Glutamatergic neuron (in vitro differentiated cells): ENCODE results near the gene QKI. TPM values are rescaled to one million over a fixed set of nuclear protein-coding genes. Genes with fewer than 3 reads are reported as not detected.
A peak's percentile ranks its signal among the peaks of the same experiment; 100 is the strongest.

Source experiments
- DNase-seq: peaks from one replicate; pipeline ENCODE4 v3.0.0; 2022
- H3K27ac Mint-ChIP-seq: one replicate; pipeline ENCODE4 v1.8.0; 2020; ENCODE audit warnings: mild to moderate bottlenecking, mixed read lengths, inconsistent platforms; ENCODE audit not compliant: unreplicated experiment
- H3K27me3 Mint-ChIP-seq: one replicate; pipeline ENCODE4 v1.8.0; 2020; ENCODE audit warnings: mild to moderate bottlenecking, moderate library complexity, mixed read lengths, inconsistent platforms; ENCODE audit not compliant: unreplicated experiment
- H3K36me3 Mint-ChIP-seq: one replicate; pipeline ENCODE4 v1.8.0; 2020; ENCODE audit warnings: mild to moderate bottlenecking, mixed read lengths, inconsistent platforms; ENCODE audit not compliant: unreplicated experiment
- H3K4me1 Mint-ChIP-seq: one replicate; pipeline ENCODE4 v1.8.0; 2020; ENCODE audit warnings: mild to moderate bottlenecking, low read depth, mixed read lengths, inconsistent platforms; ENCODE audit not compliant: unreplicated experiment
- H3K4me3 Mint-ChIP-seq: one replicate; pipeline ENCODE4 v1.8.0; 2020; ENCODE audit warnings: mild to moderate bottlenecking, mixed read lengths, inconsistent platforms; ENCODE audit not compliant: unreplicated experiment
- H3K9me3 Mint-ChIP-seq: one replicate; pipeline ENCODE4 v1.8.0; 2020; ENCODE audit warnings: mild to moderate bottlenecking, moderate library complexity, mixed read lengths, inconsistent platforms; ENCODE audit not compliant: unreplicated experiment
- total RNA-seq: library from RNA; stranded (reverse); fragmentation: NEBNext Ultra II Directional; extraction: Animal tissue kit (Norgen Biotek cat#: 25700); gene quantifications from one replicate; pipeline ENCODE4 v1.2.1, GENCODE V29; 2021; ENCODE audit not compliant: unreplicated experiment
- TF ChIP-seq, protein P1 (sequence below): fragments of 200-600 bp; sonication (generic); IDR thresholded peaks from one replicate; pipeline ENCODE4 v1.5.0; 2021; ENCODE audit not compliant: partially characterized antibody, unreplicated experiment

QKI gene
- total RNA-seq, 1 donor from 2014 or later: 50.5 TPM

DNA sequence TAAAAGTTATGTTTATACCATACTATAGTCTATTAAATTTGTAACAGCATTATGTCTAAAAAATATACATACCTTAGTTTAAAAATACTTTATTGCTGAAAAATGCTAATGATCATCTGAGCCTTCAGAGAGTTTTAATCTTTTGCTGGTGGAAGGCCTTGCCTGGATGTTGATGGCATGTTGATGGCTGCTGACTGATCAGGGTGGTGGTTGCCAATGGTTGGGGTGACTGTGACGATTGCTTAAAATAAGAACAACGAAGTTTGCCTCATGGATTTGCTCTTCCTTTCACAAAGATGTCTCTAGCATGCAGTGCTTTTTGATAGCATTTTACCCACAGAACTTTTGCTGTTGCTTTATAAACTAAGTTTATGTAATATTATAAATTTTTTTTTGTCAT, 68.6 kb downstream of the QKI start:
- H3K4me1 Mint-ChIP-seq: peaks cover 2% of the 10 kb centered on the region
- H3K9me3 Mint-ChIP-seq: no peaks in the 10 kb centered on the region
- TF ChIP-seq, protein P1, sequence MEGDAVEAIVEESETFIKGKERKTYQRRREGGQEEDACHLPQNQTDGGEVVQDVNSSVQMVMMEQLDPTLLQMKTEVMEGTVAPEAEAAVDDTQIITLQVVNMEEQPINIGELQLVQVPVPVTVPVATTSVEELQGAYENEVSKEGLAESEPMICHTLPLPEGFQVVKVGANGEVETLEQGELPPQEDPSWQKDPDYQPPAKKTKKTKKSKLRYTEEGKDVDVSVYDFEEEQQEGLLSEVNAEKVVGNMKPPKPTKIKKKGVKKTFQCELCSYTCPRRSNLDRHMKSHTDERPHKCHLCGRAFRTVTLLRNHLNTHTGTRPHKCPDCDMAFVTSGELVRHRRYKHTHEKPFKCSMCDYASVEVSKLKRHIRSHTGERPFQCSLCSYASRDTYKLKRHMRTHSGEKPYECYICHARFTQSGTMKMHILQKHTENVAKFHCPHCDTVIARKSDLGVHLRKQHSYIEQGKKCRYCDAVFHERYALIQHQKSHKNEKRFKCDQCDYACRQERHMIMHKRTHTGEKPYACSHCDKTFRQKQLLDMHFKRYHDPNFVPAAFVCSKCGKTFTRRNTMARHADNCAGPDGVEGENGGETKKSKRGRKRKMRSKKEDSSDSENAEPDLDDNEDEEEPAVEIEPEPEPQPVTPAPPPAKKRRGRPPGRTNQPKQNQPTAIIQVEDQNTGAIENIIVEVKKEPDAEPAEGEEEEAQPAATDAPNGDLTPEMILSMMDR: no peak
- H3K4me3 Mint-ChIP-seq: no peak overlapping the region
- no peak for DNase-seq
- H3K36me3 Mint-ChIP-seq: no peaks in the 10 kb centered on the region
- no peaks in the 10 kb centered on the region for H3K27me3 Mint-ChIP-seq
- H3K27ac Mint-ChIP-seq: no peak overlapping the region

DNA sequence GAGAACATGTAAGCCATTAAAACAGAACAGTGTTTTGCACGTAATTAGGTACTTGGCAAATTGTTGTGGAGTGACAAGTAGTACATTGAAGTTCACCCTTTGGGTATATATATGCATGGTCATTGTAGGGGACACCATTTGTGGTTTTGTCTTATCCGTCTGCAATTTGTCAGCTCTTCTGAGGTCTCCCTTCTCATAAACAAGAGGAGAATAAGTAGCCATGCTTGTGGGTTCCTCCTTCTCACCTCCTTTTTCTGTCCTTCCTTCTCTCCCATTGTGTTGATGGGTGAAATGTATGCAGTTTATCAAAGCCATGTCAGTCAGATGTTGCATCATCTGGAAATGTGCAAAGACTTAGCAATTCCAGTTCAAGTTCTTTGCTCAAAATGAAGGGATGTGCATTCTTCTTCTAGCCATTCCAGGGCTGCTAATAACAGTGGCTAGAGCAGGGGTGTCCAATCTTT, 70.9 kb downstream of the QKI start:
- no peak overlapping the region for H3K4me3 Mint-ChIP-seq
- no peaks in the 10 kb centered on the region for H3K27me3 Mint-ChIP-seq
- H3K4me1 Mint-ChIP-seq: peaks cover 7% of the 10 kb centered on the region
- H3K36me3 Mint-ChIP-seq: no peaks in the 10 kb centered on the region
- peak overlapping the region; percentile 29 for H3K27ac Mint-ChIP-seq
- TF ChIP-seq, protein P1: no peak
- no peaks in the 10 kb centered on the region for H3K9me3 Mint-ChIP-seq
- no peak for DNase-seq

DNA sequence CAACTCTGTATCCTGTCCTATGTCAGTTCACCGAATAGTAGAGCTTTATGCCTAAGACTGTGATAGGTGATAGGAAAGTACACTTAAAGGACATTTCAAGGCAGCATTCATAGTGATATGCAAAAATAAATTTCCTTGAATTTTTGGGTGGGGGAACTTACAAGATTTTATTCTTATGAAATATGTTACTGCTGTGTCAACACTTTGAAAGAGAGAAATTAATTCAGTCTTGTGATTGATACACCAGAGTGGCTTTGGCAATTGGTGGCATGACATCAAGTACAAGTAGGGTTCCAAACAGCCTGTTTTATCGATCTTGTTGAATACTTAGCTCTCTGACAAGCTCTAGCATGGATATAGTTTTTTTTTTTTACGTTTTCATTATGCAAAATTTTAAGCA, 72.3 kb downstream of the QKI start:
- Mint-ChIP-seq H3K27ac (no peak overlapping the region), H3K36me3 (no peaks in the 10 kb centered on the region), H3K4me1 (peaks cover 9% of the 10 kb centered on the region), H3K9me3 (no peaks in the 10 kb centered on the region), H3K4me3 (no peak overlapping the region), H3K27me3 (no peaks in the 10 kb centered on the region)
- TF ChIP-seq, protein P1: no peak
- DNase-seq: no peak

DNA sequence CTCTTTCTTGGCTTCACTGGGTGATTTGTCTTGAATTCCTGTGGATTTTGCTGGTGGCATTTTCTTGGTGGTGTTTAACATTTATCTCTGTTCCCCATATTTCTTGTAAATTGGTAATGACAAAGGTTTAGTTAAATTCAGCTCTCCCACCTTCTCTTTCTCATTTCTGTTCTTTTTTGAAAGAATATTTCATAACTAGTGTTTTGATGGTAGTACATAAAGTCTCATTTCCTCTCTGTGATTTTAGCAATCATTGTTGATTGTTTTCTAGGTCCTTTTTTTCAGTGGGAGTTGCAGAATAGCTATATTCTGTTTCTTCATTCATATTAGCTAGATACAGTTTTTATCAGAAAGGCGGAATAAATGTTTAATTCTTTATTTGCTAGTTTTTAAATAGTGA, 73.1 kb downstream of the QKI start:
- no peak for DNase-seq
- H3K9me3 Mint-ChIP-seq: no peaks in the 10 kb centered on the region
- H3K27me3 Mint-ChIP-seq: no peaks in the 10 kb centered on the region
- no peak overlapping the region for H3K27ac Mint-ChIP-seq
- H3K4me3 Mint-ChIP-seq: no peak overlapping the region
- TF ChIP-seq, protein P1: no peak
- H3K36me3 Mint-ChIP-seq: no peaks in the 10 kb centered on the region
- peaks cover 9% of the 10 kb centered on the region for H3K4me1 Mint-ChIP-seq

DNA sequence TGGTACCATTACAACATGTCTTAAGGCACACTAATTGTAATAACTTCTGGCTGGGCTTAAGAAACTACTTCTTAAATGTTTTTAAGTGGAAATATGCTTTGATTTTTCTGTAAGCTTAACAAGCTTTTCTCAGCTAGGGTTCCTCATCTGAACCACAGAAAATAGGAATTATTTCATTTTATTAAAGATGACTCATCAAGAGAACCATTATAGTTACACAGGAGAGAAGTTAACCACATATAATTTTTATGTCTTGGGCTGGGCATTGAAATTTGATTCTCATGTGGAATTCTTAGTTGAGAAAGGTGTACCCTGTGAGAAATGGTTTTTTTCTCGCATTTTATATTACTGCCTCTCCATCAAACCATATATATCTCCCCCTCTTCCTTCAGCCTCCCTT, 75.1 kb downstream of the QKI start:
- H3K9me3 Mint-ChIP-seq: no peaks in the 10 kb centered on the region
- no peak for DNase-seq
- H3K27ac Mint-ChIP-seq: no peak overlapping the region
- TF ChIP-seq, protein P1: no peak
- no peak overlapping the region for H3K4me3 Mint-ChIP-seq
- H3K4me1 Mint-ChIP-seq: peaks cover 10% of the 10 kb centered on the region
- H3K36me3 Mint-ChIP-seq: no peaks in the 10 kb centered on the region
- no peaks in the 10 kb centered on the region for H3K27me3 Mint-ChIP-seq
